Measurements from ENCODE around the gene CEP95.

CEP95 gene

DNA sequence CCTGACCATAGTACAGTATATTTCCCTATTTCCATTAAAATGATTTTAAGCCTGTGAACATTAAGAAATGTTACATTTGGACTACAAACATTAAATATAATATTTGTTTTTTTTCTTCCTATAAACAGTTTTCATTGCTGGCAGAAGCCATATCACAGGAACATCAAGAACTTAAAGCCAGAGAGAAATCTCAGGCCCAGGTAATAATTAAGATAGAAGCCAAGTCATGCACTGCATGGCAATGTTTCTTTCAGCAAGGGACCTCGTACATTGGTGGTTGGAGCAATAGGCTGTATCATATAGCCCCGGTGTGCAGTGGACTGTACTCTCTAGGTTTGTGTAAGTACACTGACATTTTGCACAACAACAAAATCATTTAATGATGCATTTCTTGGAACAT, 30.1 kb downstream of the CEP95 start:
- POLR2A ChIA-PET: interaction anchor here (1.1 kb wide), 1 partner anchor 30 kb away, joined by 5 read pairs; the partner anchor contains the start of gene CEP95
- H3K36me3 ChIP-seq (ENCODE audit: control insufficient read depth in 2 of 2, insufficient read depth in 1 of 2, low read length in 2 of 2): peaks cover 58 to 91% of the 10 kb centered on the region in 2 experiments

DNA sequence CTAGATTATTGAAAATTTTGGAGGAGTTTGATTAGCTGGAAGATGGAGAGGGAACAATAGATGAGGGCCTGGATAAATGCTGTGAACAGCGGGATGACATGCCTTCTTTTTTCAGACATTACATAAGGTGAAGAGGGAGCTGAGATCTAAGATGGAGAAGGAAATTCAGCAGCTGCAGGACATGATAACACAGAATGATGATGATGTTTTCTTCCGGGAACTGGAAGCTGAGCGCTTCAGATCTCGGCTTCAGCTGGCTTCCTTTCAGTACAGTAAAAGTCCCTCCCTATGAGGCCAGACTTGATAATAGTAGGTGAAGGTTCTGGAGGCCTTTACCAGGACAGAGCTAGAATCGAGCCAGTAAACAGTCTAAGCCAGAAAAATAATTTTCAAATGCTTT, 30.7 kb downstream of the CEP95 start:
- no peak overlapping the region for H3K27ac ChIP-seq (ENCODE audit: extremely low read depth, low read depth, low read length)
- ChIA-PET POLR2A (interaction anchor here (0.7 to 1.1 kb wide), 2 partner anchors 31 to 41 kb away, joined by 3 to 5 read pairs; partner anchors contain the start of genes CEP95 and POLG2), CTCF (interaction anchor here (1.4 kb wide), 2 partner anchors 112 to 199 kb away, joined by 4 to 6 read pairs; no protein-coding TSS in a partner anchor)
- H3K9me3 ChIP-seq (ENCODE audit: control insufficient read depth, insufficient read depth, low read depth, low read length): no peaks in the 10 kb centered on the region
- no peaks in the 10 kb centered on the region for H3K4me1 ChIP-seq (ENCODE audit: control insufficient read depth, insufficient read depth, low read length)
- TF ChIP-seq ZNF391 (tag by site-specific recombination; IDR thresholded peaks at IDR 0.05; ENCODE audit: borderline replicate concordance, low read depth): no peak
- TF ChIP-seq, protein P1, sequence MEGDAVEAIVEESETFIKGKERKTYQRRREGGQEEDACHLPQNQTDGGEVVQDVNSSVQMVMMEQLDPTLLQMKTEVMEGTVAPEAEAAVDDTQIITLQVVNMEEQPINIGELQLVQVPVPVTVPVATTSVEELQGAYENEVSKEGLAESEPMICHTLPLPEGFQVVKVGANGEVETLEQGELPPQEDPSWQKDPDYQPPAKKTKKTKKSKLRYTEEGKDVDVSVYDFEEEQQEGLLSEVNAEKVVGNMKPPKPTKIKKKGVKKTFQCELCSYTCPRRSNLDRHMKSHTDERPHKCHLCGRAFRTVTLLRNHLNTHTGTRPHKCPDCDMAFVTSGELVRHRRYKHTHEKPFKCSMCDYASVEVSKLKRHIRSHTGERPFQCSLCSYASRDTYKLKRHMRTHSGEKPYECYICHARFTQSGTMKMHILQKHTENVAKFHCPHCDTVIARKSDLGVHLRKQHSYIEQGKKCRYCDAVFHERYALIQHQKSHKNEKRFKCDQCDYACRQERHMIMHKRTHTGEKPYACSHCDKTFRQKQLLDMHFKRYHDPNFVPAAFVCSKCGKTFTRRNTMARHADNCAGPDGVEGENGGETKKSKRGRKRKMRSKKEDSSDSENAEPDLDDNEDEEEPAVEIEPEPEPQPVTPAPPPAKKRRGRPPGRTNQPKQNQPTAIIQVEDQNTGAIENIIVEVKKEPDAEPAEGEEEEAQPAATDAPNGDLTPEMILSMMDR (tag by site-specific recombination; IDR thresholded peaks at IDR 0.05): no peak
- no peak for TF ChIP-seq ZNF132 (tag by site-specific recombination; IDR thresholded peaks at IDR 0.05; ENCODE audit: borderline replicate concordance)
- no peak for TF ChIP-seq ZSCAN16 (tag by site-specific recombination; IDR thresholded peaks at IDR 0.05)
- no peak for TF ChIP-seq SP2 (tag by site-specific recombination; IDR thresholded peaks at IDR 0.05)
- TF ChIP-seq ZSCAN23 (tag by site-specific recombination; IDR thresholded peaks at IDR 0.05): no peak
- H3K4me3 ChIP-seq (ENCODE audit: low read depth, low read length): no peak overlapping the region
- peaks cover 52 to 91% of the 10 kb centered on the region in 2 experiments for H3K36me3 ChIP-seq (ENCODE audit: control insufficient read depth in 2 of 2, insufficient read depth in 1 of 2, low read length in 2 of 2)

More for the DNA sequence above, 30.1 kb downstream of the CEP95 start:
- Histone ChIP-seq H3K9me3 (ENCODE audit: control insufficient read depth, insufficient read depth, low read depth, low read length) (no peaks in the 10 kb centered on the region), H3K4me3 (ENCODE audit: low read depth, low read length) (no peak overlapping the region), H3K27ac (ENCODE audit: extremely low read depth, low read depth, low read length) (no peak overlapping the region), H3K4me1 (ENCODE audit: control insufficient read depth, insufficient read depth, low read length) (no peaks in the 10 kb centered on the region)
- TF ChIP-seq ZNF157 (tag by site-specific recombination; IDR thresholded peaks at IDR 0.05) (no peak), ZNF16 (tag by site-specific recombination; IDR thresholded peaks at IDR 0.05; ENCODE audit: low read depth) (no peak), ZNF341 (tag by site-specific recombination; IDR thresholded peaks at IDR 0.05; ENCODE audit: low read depth) (no peak), KLF9 (tag by site-specific recombination; IDR thresholded peaks at IDR 0.05; ENCODE audit: low read depth) (no peak), ZNF433 (tag by site-specific recombination; IDR thresholded peaks at IDR 0.05; ENCODE audit: low read depth) (no peak), ZNF174 (tag by site-specific recombination; IDR thresholded peaks at IDR 0.05) (no peak), ZNF184 (tag by site-specific recombination; IDR thresholded peaks at IDR 0.05) (no peak)
- TF ChIP-seq, protein P2, sequence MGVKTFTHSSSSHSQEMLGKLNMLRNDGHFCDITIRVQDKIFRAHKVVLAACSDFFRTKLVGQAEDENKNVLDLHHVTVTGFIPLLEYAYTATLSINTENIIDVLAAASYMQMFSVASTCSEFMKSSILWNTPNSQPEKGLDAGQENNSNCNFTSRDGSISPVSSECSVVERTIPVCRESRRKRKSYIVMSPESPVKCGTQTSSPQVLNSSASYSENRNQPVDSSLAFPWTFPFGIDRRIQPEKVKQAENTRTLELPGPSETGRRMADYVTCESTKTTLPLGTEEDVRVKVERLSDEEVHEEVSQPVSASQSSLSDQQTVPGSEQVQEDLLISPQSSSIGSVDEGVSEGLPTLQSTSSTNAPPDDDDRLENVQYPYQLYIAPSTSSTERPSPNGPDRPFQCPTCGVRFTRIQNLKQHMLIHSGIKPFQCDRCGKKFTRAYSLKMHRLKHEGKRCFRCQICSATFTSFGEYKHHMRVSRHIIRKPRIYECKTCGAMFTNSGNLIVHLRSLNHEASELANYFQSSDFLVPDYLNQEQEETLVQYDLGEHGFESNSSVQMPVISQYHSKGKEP (tag by site-specific recombination; IDR thresholded peaks at IDR 0.05): no peak
- CTCF ChIA-PET: interaction anchor here (1.4 kb wide), 1 partner anchor 112 kb away, joined by 6 read pairs; no protein-coding TSS in a partner anchor

DNA sequence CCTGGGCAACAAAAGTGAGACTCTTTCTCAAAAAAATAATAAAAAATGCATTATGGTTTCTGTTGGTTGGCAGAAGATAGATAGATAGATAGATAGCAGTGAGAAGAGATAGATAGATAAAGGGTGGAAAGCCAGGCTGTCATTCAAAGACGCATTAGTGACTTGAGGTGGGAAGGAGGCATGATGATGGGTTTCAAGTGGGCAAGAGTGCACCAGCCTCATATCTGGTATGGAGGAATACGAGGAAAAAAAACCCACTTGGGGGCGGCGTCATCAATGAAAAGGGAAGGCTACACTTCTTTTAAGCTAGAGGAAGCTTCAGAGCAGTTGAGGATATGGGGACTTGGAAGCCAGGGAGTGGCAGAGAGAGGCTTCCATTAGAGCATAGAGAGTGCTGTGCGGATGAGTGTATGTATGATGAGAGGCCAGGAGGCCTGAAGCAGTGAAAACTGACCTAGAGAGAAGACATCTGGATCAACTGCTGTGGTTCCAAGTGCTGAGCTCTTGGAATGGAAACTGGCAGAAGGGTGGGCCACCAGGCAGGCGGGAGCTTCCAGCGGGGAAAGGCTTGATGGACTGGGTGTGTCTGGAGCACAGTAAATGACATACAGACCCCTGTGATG, 31.8 kb downstream of the CEP95 start:
- no peak for TF ChIP-seq RBAK (tag by site-specific recombination; IDR thresholded peaks at IDR 0.05)
- TF ChIP-seq YY2 (tag by site-specific recombination; IDR thresholded peaks at IDR 0.05): no peak
- no peak for TF ChIP-seq ZEB2 (tag by site-specific recombination; IDR thresholded peaks at IDR 0.05)
- TF ChIP-seq ZNF548 (tag by site-specific recombination; IDR thresholded peaks at IDR 0.05): no peak
- no peak for TF ChIP-seq ZNF114 (tag by site-specific recombination; IDR thresholded peaks at IDR 0.05)
- TF ChIP-seq, protein P2 (tag by site-specific recombination; IDR thresholded peaks at IDR 0.05): no peak
- TF ChIP-seq YY1 (tag by site-specific recombination; IDR thresholded peaks at IDR 0.05): no peak
- Histone ChIP-seq H3K27ac (ENCODE audit: extremely low read depth, low read depth, low read length) (no peak overlapping the region), H3K4me1 (ENCODE audit: control insufficient read depth, insufficient read depth, low read length) (no peaks in the 10 kb centered on the region), H3K9me3 (ENCODE audit: control insufficient read depth, insufficient read depth, low read depth, low read length) (no peaks in the 10 kb centered on the region), H3K36me3 (ENCODE audit: control insufficient read depth in 2 of 2, insufficient read depth in 1 of 2, low read length in 2 of 2) (peaks cover 41 to 85% of the 10 kb centered on the region in 2 experiments), H3K4me3 (ENCODE audit: low read depth, low read length) (no peak overlapping the region)
- ChIA-PET POLR2A (interaction anchor here (0.7 to 1.4 kb wide), 3 partner anchors 33 to 111 kb away, joined by 3 to 4 read pairs (median 3); partner anchors contain the start of gene POLG2), CTCF (interaction anchor here (0.5 to 1.4 kb wide), 2 partner anchors 118 to 198 kb away, joined by 4 read pairs; no protein-coding TSS in a partner anchor)
